NCI-H128 (cell line): ENCODE data around the gene TMEM117.
A peak's percentile ranks its signal among the peaks of the same experiment; 100 is the strongest.

ENCODE experiments used
- DNase-seq: peaks from one replicate; lab custom pipeline; 2025; ENCODE audit not compliant: unreplicated experiment; lab: John Stamatoyannopoulos, UW

TMEM117 gene

GRCh38 chr12:43835656-43836474, at the start of gene TMEM117:
Gene TMEM117 (plus strand): TSS chr12:43836081.
- DNase-seq: no peak

- DNase-seq: no peak
Observed at GRCh38 chr12:43786899-43787693, 48.8 kb upstream of the TMEM117 start.

GRCh38 chr12:43789941-43790340, 45.9 kb upstream of the TMEM117 start:
- no peak for DNase-seq

- DNase-seq: no peak
Observed at GRCh38 chr12:43795716-43796280, 40.1 kb upstream of the TMEM117 start.

- DNase-seq: no peak
Observed at GRCh38 chr12:43797561-43798217, 38.2 kb upstream of the TMEM117 start.

- no peak for DNase-seq
Observed at GRCh38 chr12:43805149-43805859, 30.6 kb upstream of the TMEM117 start.

GRCh38 chr12:43805860-43806736, 29.8 kb upstream of the TMEM117 start, which contains the start of gene TWF1:
Gene TWF1 (minus strand): TSS chr12:43806317. CDS start chr12:43806245, 72 bp downstream.
- peak; percentile 64 for DNase-seq

- DNase-seq: no peak
Observed at GRCh38 chr12:43806737-43807072, 29.2 kb upstream of the TMEM117 start.

- DNase-seq: no peak
Observed at GRCh38 chr12:43807386-43807785, 28.5 kb upstream of the TMEM117 start.

GRCh38 chr12:43812057-43812456, 23.8 kb upstream of the TMEM117 start:
- no peak for DNase-seq

GRCh38 chr12:43812926-43813325, 23.0 kb upstream of the TMEM117 start:
- no peak for DNase-seq

GRCh38 chr12:43815416-43815815, 20.5 kb upstream of the TMEM117 start:
- no peak for DNase-seq

GRCh38 chr12:43816168-43816567, 19.7 kb upstream of the TMEM117 start:
- no peak for DNase-seq

- DNase-seq: no peak
Observed at GRCh38 chr12:43824207-43824775, 11.6 kb upstream of the TMEM117 start.

- DNase-seq: no peak
Observed at GRCh38 chr12:43826681-43827080, 9.2 kb upstream of the TMEM117 start.

- DNase-seq: no peak
Observed at GRCh38 chr12:43827093-43827492, 8.8 kb upstream of the TMEM117 start.

GRCh38 chr12:43832463-43833168, 3.3 kb upstream of the TMEM117 start:
- no peak for DNase-seq

GRCh38 chr12:43835264-43835655, 621 bp upstream of the TMEM117 start:
- no peak for DNase-seq

GRCh38 chr12:43836475-43836989, 651 bp downstream of the TMEM117 start:
- DNase-seq: no peak
